ENCODE measurements around the gene NCOA1.

GRCh38 chr2:24768013-24768412 lies 277.0 kb downstream of the NCOA1 start:
- TF ChIP-seq CTCF (IDR thresholded peaks at IDR 0.05 in 2 of 3, conservative IDR thresholded peaks at IDR 0.05 in 1 of 3; ENCODE audit: control insufficient read depth in 2 of 3, extremely low read depth in 1 of 3, insufficient read depth in 1 of 3, low read depth in 3 of 3, low read length in 3 of 3) (no peak), RFX5 (IDR thresholded peaks at IDR 0.05; ENCODE audit: low read depth, low read length) (no peak), SREBF2 (IDR thresholded peaks at IDR 0.05; ENCODE audit: low read length) (no peak), PAX5 (IDR thresholded peaks at IDR 0.05; ENCODE audit: borderline replicate concordance, low read depth, low read length) (no peak), PBX3 (IDR thresholded peaks at IDR 0.05; ENCODE audit: insufficient replicate concordance, low read depth, low read length) (no peak), EZH2 (IDR thresholded peaks at IDR 0.05; ENCODE audit: borderline replicate concordance, control insufficient read depth, low read depth, low read length) (no peak), FOXK2 (IDR thresholded peaks at IDR 0.05) (no peak)

Measured in GM12878 (cell line).